Measurements from ENCODE around the gene SYK. TPM values are rescaled to one million over a fixed set of nuclear protein-coding genes. Genes with fewer than 3 reads are reported as not detected.

SYK gene
- total RNA-seq, 1 donor from 2014 or later: 88.9 TPM

GRCh38 chr9:90946982-90947381, 145.4 kb downstream of the SYK start:
- ATAC-seq (no peak), DNase-seq (no peak)
- no peaks in the 10 kb centered on the region for H3K4me1 ChIP-seq
- TF ChIP-seq, protein P1, sequence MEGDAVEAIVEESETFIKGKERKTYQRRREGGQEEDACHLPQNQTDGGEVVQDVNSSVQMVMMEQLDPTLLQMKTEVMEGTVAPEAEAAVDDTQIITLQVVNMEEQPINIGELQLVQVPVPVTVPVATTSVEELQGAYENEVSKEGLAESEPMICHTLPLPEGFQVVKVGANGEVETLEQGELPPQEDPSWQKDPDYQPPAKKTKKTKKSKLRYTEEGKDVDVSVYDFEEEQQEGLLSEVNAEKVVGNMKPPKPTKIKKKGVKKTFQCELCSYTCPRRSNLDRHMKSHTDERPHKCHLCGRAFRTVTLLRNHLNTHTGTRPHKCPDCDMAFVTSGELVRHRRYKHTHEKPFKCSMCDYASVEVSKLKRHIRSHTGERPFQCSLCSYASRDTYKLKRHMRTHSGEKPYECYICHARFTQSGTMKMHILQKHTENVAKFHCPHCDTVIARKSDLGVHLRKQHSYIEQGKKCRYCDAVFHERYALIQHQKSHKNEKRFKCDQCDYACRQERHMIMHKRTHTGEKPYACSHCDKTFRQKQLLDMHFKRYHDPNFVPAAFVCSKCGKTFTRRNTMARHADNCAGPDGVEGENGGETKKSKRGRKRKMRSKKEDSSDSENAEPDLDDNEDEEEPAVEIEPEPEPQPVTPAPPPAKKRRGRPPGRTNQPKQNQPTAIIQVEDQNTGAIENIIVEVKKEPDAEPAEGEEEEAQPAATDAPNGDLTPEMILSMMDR (IDR thresholded peaks at IDR 0.05): no peak
- no peaks in the 10 kb centered on the region for H3K9me3 ChIP-seq
- H3K27ac ChIP-seq: no peak overlapping the region
- H3K36me3 ChIP-seq: no peaks in the 10 kb centered on the region
- no peak overlapping the region for H3K4me3 ChIP-seq
- intact Hi-C loops (cut with DNase I): no loop called here
- peaks cover 5% of the 10 kb centered on the region for H3K27me3 ChIP-seq (ENCODE audit: low read depth)

Other genes starting within 250 kb of the SYK start
- gene DIRAS2, start 159.0 kb upstream of the SYK start, total RNA-seq: not detected